A549 (cell line): ENCODE data around the gene MBOAT2. TPM values are rescaled to one million over a fixed set of nuclear protein-coding genes. Genes with fewer than 3 reads are reported as not detected.
"Not testable (repeated sequence)": the region's sequence is repeated elsewhere in the genome, so short reads cannot be mapped to it uniquely, and the experiment has no call there.

Source experiments
- ATAC-seq, 2 experiments: fragments of 200-7000 bp in 1 of 2; fragments of >200 bp in 1 of 2; cut with Nextera tagmentation in 1 of 2; cut with Tn5 transposase in 1 of 2; 3 replicates each; pipeline versions ENCODE4 v1.8.0 to v1.9.1; 2018 to 2020; ENCODE audit warnings: mild to moderate bottlenecking in 1 of 2, moderate library complexity in 1 of 2
- CTCF ChIA-PET: fragments of 300-600 bp; sonication (Branson Sonifier 250); formaldehyde crosslinking; extraction: SDS; loops from one replicate; lab custom pipeline; 2021; ENCODE audit warnings: antibody characterized with exemption, inconsistent platforms; lab: Yijun Ruan, JAX
- POLR2A ChIA-PET: fragments of 350-600 bp; formaldehyde crosslinking; extraction: SDS; loops from one replicate; lab custom pipeline; 2021; ENCODE audit warnings: antibody characterized with exemption, inconsistent platforms; lab: Yijun Ruan, JAX
- DNase-seq, 2 experiments: peaks; one replicate each; pipeline versions ENCODE4 v3.0.0 to v3.0.0-alpha.2; 2011 to 2016; ENCODE audit warnings: low read depth in 1 of 2, low spot score in 1 of 2
- FAIRE-seq: peaks from 2 replicates; lab custom pipeline; 2011; peaks lifted over from hg19 to GRCh38; lab: Jason Lieb, UNC
- H3K27ac ChIP-seq, 2 experiments: fragments of >200 bp; sonication (Bioruptor Twin); formaldehyde crosslinking; 3 replicates each; pipeline ENCODE4 v1.5.1; 2016 to 2017
- H3K4me1 ChIP-seq: fragments of >200 bp; sonication (Bioruptor Twin); formaldehyde crosslinking; 3 replicates; pipeline ENCODE4 v1.6.1; 2016
- H3K4me2 ChIP-seq: fragments of >200 bp; sonication (Bioruptor Twin); formaldehyde crosslinking; 3 replicates; pipeline ENCODE4 v1.6.1; 2016
- H3K4me3 ChIP-seq: fragments of >200 bp; sonication (Bioruptor Twin); formaldehyde crosslinking; 3 replicates; pipeline ENCODE4 v1.5.1; 2016
- H3K9me3 ChIP-seq: fragments of >200 bp; sonication (Bioruptor Twin); formaldehyde crosslinking; 3 replicates; pipeline ENCODE4 v1.6.1; 2016
- BHLHE40 ChIP-seq: IDR thresholded peaks from 2 replicates; pipeline ENCODE4 v1.6.1; 2012; ENCODE audit warnings: low read depth, low read length, inconsistent platforms
- CEBPB ChIP-seq, 2 experiments: fragments of >200 bp in 1 of 2; sonication (Bioruptor Twin) in 1 of 2; formaldehyde crosslinking in 1 of 2; IDR thresholded peaks; 2 replicates each; pipeline ENCODE4 v1.6.1; 2012 to 2016
- HDAC2 ChIP-seq: fragments of 200-600 bp; sonication (generic); IDR thresholded peaks from 2 replicates; pipeline ENCODE4 v1.6.1; 2016
- KDM1A ChIP-seq: fragments of 200-600 bp; sonication (generic); IDR thresholded peaks from 2 replicates; pipeline ENCODE4 v1.6.1; 2016; ENCODE audit warnings: low read depth, mild to moderate bottlenecking
- KDM5A ChIP-seq: fragments of 200-600 bp; sonication (generic); IDR thresholded peaks from 2 replicates; pipeline ENCODE4 v1.6.1; 2016; ENCODE audit warnings: antibody characterized with exemption, mild to moderate bottlenecking
- MYC ChIP-seq: IDR thresholded peaks from 2 replicates; pipeline ENCODE4 v1.6.1; 2012; ENCODE audit warnings: mild to moderate bottlenecking, inconsistent platforms, low read length, improper control_type of control experiment, borderline replicate concordance
- POLR2AphosphoS2 ChIP-seq: conservative IDR thresholded peaks from 2 replicates; pipeline ENCODE4 v1.6.1; 2012; ENCODE audit warnings: low read length, improper control_type of control experiment, inconsistent platforms
- SMC3 ChIP-seq: fragments of >200 bp; sonication (Bioruptor Twin); formaldehyde crosslinking; IDR thresholded peaks from 3 replicates; pipeline ENCODE4 v1.6.1; 2018; ENCODE audit warnings: inconsistent platforms
- WGBS: methylation state at CpG from one replicate; pipeline ENCODE4 v1.1.6; 2017; ENCODE audit errors: missing lambda C conversion rate; 5-methylcytosine and 5-hydroxymethylcytosine counted together
- polyA plus RNA-seq, 4 experiments: library from polyadenylated mRNA; depleted of rRNA in 3 of 4; stranded (reverse); fragments of >200 nt; fragmentation: RNase III in 1 of 4; extraction: RNeasy Plus Mini Kit Qiagen cat#74134 plus additional on column Dnase treatment in 1 of 4; gene quantifications; 2 replicates in 3 of 4; 3 replicates in 1 of 4; pipeline ENCODE4 v1.2.3, GENCODE V29; 2011 to 2017
- TF ChIP-seq, protein P1 (sequence below): fragments of 250-450 bp; sonication (Bioruptor Pico); IDR thresholded peaks from 2 replicates; pipeline ENCODE4 v1.5.0; 2020; ENCODE audit warnings: low read depth, mild to moderate bottlenecking, moderate library complexity
- TF ChIP-seq, protein P2 (sequence below): IDR thresholded peaks from 2 replicates; pipeline ENCODE4 v1.6.1; 2012
- TF ChIP-seq, protein P3 (sequence below): IDR thresholded peaks from 2 replicates; pipeline ENCODE4 v1.6.1; 2012

Gene MBOAT2
- polyA plus RNA-seq, 2 of the 4 experiments (the other 2 are of a cell fraction), result 33.1 to 33.3 TPM

DNA sequence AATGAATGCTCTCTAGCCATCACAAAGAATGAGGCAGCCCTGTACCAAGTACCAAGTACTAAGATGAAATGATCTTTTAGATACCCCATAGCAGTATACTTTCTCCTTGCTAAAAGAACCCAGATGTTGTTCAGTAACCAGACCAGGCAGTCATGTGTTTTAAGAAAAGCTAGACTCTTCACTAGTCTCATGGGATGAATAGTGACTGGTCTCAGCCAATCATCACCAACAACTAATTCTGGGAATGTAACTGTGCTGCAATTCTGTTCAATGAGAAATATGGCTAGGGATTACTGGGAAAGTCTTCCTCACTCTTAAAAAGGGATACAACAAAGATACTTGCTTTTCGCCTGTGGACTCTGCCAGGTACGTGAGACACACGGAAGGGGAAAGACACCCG lies 29.5 kb downstream of the MBOAT2 start:
- CTCF ChIA-PET, result interaction anchor here (1.2 kb wide), 1 partner anchor 17 kb away, joined by 3 read pairs; no protein-coding TSS in a partner anchor
- H3K4me2 ChIP-seq, result no peak overlapping the region
- no peak overlapping the region for H3K27ac ChIP-seq
- WGBS, result 96% methylated on average over 4 of the region's 4 CpGs
- H3K4me1 ChIP-seq, result no peaks in the 10 kb centered on the region
- DNase-seq, result no peak
- H3K9me3 ChIP-seq, result no peaks in the 10 kb centered on the region
- no peak for ATAC-seq
- no peak for FAIRE-seq
- POLR2A ChIA-PET, result no interaction called here
- H3K4me3 ChIP-seq, result no peak overlapping the region
- TF ChIP-seq, protein P1, sequence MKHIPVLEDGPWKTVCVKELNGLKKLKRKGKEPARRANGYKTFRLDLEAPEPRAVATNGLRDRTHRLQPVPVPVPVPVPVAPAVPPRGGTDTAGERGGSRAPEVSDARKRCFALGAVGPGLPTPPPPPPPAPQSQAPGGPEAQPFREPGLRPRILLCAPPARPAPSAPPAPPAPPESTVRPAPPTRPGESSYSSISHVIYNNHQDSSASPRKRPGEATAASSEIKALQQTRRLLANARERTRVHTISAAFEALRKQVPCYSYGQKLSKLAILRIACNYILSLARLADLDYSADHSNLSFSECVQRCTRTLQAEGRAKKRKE, result no peak
- no peak for TF ChIP-seq CEBPB (IDR thresholded peaks at IDR 0.05)
- TF ChIP-seq MYC, result no peak
- no peak for TF ChIP-seq KDM1A
- TF ChIP-seq POLR2AphosphoS2, result no peak
- no peak for TF ChIP-seq BHLHE40
- TF ChIP-seq KDM5A, result no peak

DNA sequence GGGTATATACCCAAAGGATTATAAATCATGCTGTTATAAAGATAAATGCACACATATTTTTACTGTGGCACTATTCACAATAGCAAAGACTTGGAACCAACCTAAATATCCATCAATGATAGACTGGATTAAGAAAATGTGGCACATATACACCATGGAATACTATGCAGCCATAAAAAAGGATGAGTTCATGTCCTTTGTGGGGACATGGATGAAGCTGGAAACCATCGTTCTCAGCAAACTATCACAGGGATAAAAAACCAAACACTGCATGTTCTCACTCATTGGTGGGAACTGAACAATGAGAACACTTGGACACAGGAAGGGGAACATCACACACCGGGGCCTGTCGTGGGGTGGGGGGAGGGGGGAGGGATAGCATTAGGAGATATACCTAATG lies 30.5 kb downstream of the MBOAT2 start:
- DNase-seq, H3K4me3 ChIP-seq, CTCF ChIA-PET, FAIRE-seq, H3K4me2 ChIP-seq, POLR2A ChIA-PET, H3K4me1 ChIP-seq, H3K9me3 ChIP-seq, H3K27ac ChIP-seq, ATAC-seq: not testable (repeated sequence)
- WGBS, result 60% methylated on average over 3 of the region's 3 CpGs

DNA sequence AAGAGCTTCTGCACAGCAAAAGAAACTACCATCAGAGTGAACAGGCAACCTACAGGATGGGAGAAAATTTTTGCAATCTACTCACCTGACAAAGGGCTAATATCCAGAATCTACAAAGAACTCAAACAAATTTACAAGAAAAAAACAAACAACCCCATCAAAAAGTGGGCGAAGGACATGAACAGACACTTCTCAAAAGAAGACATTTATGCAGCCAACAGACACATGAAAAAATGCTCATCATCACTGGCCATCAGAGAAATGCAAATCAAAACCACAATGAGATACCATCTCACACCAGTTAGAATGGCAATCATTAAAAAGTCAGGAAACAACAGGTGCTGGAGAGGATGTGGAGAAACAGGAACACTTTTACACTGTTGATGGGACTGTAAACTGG lies 30.9 kb downstream of the MBOAT2 start:
- CTCF ChIA-PET, H3K27ac ChIP-seq, H3K9me3 ChIP-seq, ATAC-seq, POLR2A ChIA-PET, H3K4me2 ChIP-seq, H3K4me3 ChIP-seq, H3K4me1 ChIP-seq, FAIRE-seq, DNase-seq: not testable (repeated sequence)
- 80% methylated on average over 1 of the region's 1 CpG for WGBS

DNA sequence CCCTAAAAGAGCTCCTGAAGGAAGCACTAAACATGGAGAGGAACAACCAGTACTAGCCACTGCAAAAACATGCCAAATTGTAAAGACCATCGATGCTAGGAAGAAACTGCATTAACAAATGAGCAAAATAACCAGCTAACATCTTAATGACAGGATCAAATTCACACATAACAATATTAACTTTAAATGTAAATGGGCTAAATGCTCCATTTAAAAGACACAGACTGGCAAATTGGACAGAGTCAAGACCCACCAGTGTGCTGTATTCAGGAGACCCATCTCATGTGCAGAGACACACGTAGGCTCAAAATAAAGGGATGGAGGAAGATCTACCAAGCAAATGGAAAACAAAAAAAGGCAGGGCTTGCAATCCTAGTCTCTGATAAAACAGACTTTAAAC lies 34.1 kb downstream of the MBOAT2 start:
- H3K4me1 ChIP-seq, DNase-seq, H3K27ac ChIP-seq, FAIRE-seq, POLR2A ChIA-PET, ATAC-seq, H3K4me3 ChIP-seq, H3K4me2 ChIP-seq, H3K9me3 ChIP-seq: not testable (repeated sequence)
- CTCF ChIA-PET, result interaction anchor here (1.8 kb wide), 1 partner anchor 16 kb away, joined by 5 read pairs; no protein-coding TSS in a partner anchor
- WGBS, result 80% methylated on average over 2 of the region's 2 CpGs

DNA sequence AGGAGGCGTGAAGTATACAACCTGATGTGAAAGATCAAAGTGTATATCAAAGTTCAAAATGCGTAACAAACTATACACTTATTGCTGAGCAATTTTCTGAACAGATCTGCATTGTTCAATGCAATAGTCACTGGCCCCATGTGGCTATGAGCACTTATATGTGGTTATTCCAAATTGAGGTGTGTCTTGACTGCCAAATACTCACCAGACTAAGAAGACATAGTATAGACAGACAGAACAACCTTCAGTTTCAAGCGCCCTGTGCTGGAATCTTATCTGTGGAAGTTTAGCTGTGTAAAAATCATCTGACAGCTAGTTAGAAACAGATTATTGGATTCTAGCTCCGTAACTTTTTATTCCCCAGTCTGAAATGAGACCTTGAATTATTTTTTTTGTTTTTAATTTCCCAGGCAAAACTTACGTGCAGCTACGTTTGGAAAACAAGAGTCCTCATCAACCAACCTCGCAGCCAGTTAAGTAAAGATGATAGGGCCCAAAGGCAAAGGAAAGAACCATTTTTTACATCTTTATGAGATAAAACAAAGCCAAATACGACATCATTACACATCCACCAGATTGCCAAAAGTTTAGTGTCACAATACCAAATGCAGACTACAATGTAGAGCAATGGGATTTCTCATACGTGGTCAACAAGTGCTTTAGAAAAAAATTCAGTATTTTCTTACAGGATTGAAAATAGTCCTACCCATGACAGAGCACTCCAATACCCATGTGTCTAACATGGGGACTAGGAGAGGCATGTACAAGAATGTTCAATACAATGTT lies 37.2 kb downstream of the MBOAT2 start:
- no peak for TF ChIP-seq SMC3
- no peak for TF ChIP-seq CEBPB (IDR thresholded peaks at IDR 0.05)
- TF ChIP-seq, protein P2, sequence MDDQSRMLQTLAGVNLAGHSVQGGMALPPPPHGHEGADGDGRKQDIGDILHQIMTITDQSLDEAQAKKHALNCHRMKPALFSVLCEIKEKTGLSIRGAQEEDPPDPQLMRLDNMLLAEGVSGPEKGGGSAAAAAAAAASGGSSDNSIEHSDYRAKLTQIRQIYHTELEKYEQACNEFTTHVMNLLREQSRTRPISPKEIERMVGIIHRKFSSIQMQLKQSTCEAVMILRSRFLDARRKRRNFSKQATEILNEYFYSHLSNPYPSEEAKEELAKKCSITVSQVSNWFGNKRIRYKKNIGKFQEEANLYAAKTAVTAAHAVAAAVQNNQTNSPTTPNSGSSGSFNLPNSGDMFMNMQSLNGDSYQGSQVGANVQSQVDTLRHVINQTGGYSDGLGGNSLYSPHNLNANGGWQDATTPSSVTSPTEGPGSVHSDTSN, result no peak
- no peak for TF ChIP-seq POLR2AphosphoS2
- no peak for TF ChIP-seq HDAC2
- TF ChIP-seq, protein P3, sequence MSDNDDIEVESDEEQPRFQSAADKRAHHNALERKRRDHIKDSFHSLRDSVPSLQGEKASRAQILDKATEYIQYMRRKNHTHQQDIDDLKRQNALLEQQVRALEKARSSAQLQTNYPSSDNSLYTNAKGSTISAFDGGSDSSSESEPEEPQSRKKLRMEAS, result no peak
- no peaks in the 10 kb centered on the region for H3K4me1 ChIP-seq
- ChIA-PET CTCF (no interaction called here), POLR2A (no interaction called here)
- H3K9me3 ChIP-seq, result no peaks in the 10 kb centered on the region
- no peak for ATAC-seq
- FAIRE-seq, result no peak
- no peak overlapping the region for H3K4me3 ChIP-seq
- WGBS, result 86% methylated on average over 9 of the region's 9 CpGs
- no peak for DNase-seq
- no peak overlapping the region for H3K4me2 ChIP-seq
- H3K27ac ChIP-seq, result no peak overlapping the region
